Central memory CD8-positive, alpha-beta T cell (primary cell): ENCODE measurements around the gene ATP6V1B1.
A peak's percentile ranks its signal among the peaks of the same experiment; 100 is the strongest.

Experiments
- ATAC-seq: fragments of 150-1000 bp; cut with Tn5 transposase; replicated peaks from 2 replicates; pipeline ENCODE4 v1.10.0; 2022; ENCODE audit warnings: mild to moderate bottlenecking, moderate FRiP score, moderate number of reproducible peaks; ENCODE audit not compliant: poor library complexity, severe bottlenecking; ENCODE audit errors: extremely low read depth
- DNase-seq, 2 donors: peaks; one replicate each; pipeline ENCODE4 v3.0.0; 2021; ENCODE audit warnings: low spot score in 2 of 2
- H3K27ac Mint-ChIP-seq: one replicate; pipeline ENCODE4 v1.8.0; 2022; ENCODE audit warnings: low read depth, mild to moderate bottlenecking, moderate library complexity, mixed read lengths
- H3K27me3 Mint-ChIP-seq: one replicate; pipeline ENCODE4 v1.8.0; 2022; ENCODE audit warnings: mixed read lengths
- H3K36me3 Mint-ChIP-seq: one replicate; pipeline ENCODE4 v1.8.0; 2022; ENCODE audit warnings: mild to moderate bottlenecking, moderate library complexity, mixed read lengths; ENCODE audit not compliant: insufficient read depth
- H3K4me1 Mint-ChIP-seq: one replicate; pipeline ENCODE4 v1.8.0; 2022; ENCODE audit warnings: mixed read lengths
- H3K4me3 Mint-ChIP-seq: one replicate; pipeline ENCODE4 v1.8.0; 2022; ENCODE audit warnings: mild to moderate bottlenecking, moderate library complexity, mixed read lengths
- H3K9me3 Mint-ChIP-seq: one replicate; pipeline ENCODE4 v1.8.0; 2022; ENCODE audit warnings: mixed read lengths

Gene ATP6V1B1

DNA sequence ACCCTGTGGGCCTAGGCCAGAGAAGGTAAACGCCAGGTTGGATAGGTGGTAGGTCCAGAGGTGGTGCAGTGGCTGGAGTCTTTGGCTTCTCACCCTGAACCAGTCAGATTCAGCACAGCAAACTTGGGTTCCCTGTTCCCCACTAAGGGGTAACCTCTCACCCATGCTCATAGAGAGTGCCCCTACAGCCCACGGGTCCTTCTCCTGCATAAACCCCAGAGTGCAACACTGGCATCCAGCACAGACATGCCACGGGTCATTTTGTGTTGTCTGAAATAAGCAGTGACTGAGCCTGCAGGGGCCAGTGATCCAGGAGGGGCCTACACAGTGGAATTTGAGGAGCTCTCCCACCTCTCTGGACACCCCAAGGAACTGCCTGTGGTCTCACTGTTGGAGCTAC, 40.5 kb upstream of the ATP6V1B1 start:
- Mint-ChIP-seq H3K27me3 (peaks cover 98% of the 10 kb centered on the region), H3K27ac (no peak overlapping the region), H3K4me1 (peaks cover 8% of the 10 kb centered on the region), H3K4me3 (no peak overlapping the region), H3K36me3 (no peaks in the 10 kb centered on the region), H3K9me3 (no peaks in the 10 kb centered on the region)
- ATAC-seq (no peak), DNase-seq (no peak)

DNA sequence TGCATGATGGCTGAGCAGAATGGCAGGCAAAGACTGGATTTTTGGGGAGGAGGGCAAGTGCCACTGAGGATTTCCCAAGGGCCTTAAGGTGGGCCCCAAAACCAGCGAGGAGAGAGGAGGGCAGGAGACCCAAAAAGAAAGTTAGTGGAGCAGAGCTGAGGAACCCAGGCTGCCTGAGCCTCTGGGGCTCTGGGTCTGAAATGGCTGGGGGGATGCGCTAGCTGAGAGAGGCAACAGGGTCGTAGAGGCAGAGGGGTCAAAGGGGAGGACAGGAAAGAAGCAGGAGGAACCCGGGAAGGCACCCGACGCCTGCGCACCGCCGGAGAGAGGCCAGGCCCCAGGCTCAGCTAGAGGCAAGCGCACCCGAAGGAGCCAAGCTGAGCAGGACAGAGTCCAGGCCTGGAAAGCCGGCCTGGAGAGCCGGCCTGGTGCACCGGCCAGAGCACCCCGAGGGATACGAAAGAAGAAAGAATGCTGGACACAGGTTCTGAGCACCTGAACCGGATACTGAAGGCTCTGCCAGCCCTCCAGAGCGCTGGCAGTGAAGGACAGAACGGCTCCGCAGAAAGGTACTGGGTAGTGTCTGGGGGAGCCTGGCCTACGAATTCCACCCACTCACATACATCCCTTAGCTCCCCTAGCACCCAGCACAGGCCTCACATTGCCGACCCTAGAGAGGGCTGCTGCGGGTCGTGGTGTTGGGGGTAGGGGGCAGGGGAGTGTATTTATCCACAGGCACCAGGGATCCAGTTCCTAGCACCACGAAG, 39.5 kb upstream of the ATP6V1B1 start:
- Mint-ChIP-seq H3K4me3 (no peak overlapping the region), H3K4me1 (peaks cover 14% of the 10 kb centered on the region), H3K9me3 (no peaks in the 10 kb centered on the region), H3K27ac (no peak overlapping the region), H3K36me3 (peaks cover 2% of the 10 kb centered on the region), H3K27me3 (peaks cover 98% of the 10 kb centered on the region)
- DNase-seq (no peak), ATAC-seq (no peak)

DNA sequence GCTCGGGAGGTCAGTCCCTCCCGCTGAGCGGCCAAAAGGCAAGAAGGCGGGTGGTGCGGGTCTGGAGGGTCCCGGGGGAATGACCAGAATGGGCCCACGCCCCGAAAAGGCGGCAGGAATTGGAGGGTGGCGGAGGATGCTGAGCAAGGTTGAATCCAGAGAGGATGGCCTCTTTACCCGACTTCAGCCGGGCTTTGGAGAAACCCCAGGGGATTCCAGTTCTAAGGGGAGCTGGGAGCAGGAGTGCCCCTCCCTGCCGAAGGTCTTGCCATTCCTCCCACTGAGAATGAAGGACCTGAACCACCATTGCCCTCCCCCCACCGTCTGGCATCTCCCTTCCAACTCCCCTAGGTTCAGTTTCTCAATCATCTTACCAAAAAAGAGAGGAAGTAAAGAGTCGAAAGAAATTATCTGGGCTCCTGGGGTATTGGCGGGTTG, 38.9 kb upstream of the ATP6V1B1 start:
- no peaks in the 10 kb centered on the region for H3K9me3 Mint-ChIP-seq
- DNase-seq (no peak), ATAC-seq (no peak)
- peaks cover 98% of the 10 kb centered on the region for H3K27me3 Mint-ChIP-seq
- no peak overlapping the region for H3K27ac Mint-ChIP-seq
- peaks cover 20% of the 10 kb centered on the region for H3K4me1 Mint-ChIP-seq
- H3K4me3 Mint-ChIP-seq: no peak overlapping the region
- peaks cover 2% of the 10 kb centered on the region for H3K36me3 Mint-ChIP-seq

- peaks cover 98% of the 10 kb centered on the region for H3K27me3 Mint-ChIP-seq
- no peak overlapping the region for H3K27ac Mint-ChIP-seq
- no peak overlapping the region for H3K4me3 Mint-ChIP-seq
- H3K36me3 Mint-ChIP-seq: peaks cover 2% of the 10 kb centered on the region
- H3K4me1 Mint-ChIP-seq: peaks cover 20% of the 10 kb centered on the region
- H3K9me3 Mint-ChIP-seq: no peaks in the 10 kb centered on the region
- no peak for DNase-seq
- no peak for ATAC-seq
Measured at GRCh38 chr2:70897203-70897976, 38.3 kb upstream of the ATP6V1B1 start.

- no peaks in the 10 kb centered on the region for H3K9me3 Mint-ChIP-seq
- ATAC-seq (no peak), DNase-seq (no peak)
- H3K4me1 Mint-ChIP-seq: peaks cover 20% of the 10 kb centered on the region
- no peak overlapping the region for H3K27ac Mint-ChIP-seq
- peaks cover 2% of the 10 kb centered on the region for H3K36me3 Mint-ChIP-seq
- H3K27me3 Mint-ChIP-seq: peaks cover 98% of the 10 kb centered on the region
- H3K4me3 Mint-ChIP-seq: no peak overlapping the region
Measured at GRCh38 chr2:70897977-70898226, 37.8 kb upstream of the ATP6V1B1 start.

- H3K27ac Mint-ChIP-seq: no peak overlapping the region
- DNase-seq: no peak
Measured at GRCh38 chr2:70898363-70899240, 37.1 kb upstream of the ATP6V1B1 start.

DNA sequence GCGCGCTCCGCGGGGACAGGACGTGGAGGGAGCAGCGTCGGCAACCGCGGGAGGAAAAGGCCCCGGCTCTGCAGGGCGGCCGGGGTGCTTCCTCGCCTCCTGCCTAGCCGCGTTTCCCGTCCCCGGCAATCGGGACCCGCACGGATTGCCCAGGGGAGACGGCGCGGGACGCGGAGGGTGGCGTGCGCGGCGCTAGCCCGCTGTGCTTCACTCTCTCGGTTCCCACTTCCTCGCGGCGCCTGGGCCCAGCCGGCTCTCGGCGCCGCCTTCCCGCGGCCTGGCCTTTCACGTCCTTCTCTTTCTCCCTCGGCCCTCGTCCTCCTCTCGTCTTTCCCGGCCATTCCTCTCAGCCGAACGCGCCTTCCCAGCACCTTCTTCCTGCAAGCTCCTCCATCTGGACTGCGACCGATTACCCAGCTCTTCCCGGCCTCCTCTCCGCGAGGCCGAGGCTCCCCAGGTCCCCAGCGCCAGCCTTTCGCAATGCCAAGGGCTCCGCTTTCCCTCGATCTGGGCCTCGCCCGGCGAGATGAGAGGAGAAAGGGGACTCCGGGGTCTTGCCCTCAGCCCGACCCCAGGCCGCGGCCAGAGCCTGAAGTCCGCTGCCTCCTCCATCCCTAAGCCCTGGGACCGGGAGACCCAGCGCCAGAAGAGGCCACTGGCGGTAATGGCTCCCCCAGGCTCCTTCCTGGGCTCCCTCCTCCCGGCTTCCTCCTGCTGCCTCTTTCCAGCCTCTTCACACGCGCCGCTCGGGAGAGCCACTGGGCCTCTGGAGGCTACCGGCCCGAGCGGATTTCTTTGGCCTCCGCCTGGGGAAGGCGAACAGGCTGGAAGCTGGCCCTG, 34.3 kb upstream of the ATP6V1B1 start:
- Mint-ChIP-seq H3K9me3 (no peaks in the 10 kb centered on the region), H3K4me3 (peak overlapping the region; percentile 76), H3K27ac (no peak overlapping the region), H3K27me3 (peaks cover 97% of the 10 kb centered on the region), H3K4me1 (peaks cover 20% of the 10 kb centered on the region), H3K36me3 (peaks cover 2% of the 10 kb centered on the region)
- DNase-seq: no peak
- ATAC-seq: no peak

More at GRCh38 chr2:70898363-70899240, 37.1 kb upstream of the ATP6V1B1 start:
- Mint-ChIP-seq H3K27me3 (peaks cover 95% of the 10 kb centered on the region), H3K36me3 (peaks cover 2% of the 10 kb centered on the region), H3K9me3 (no peaks in the 10 kb centered on the region), H3K4me1 (peaks cover 20% of the 10 kb centered on the region), H3K4me3 (no peak overlapping the region)
- no peak for ATAC-seq

DNA sequence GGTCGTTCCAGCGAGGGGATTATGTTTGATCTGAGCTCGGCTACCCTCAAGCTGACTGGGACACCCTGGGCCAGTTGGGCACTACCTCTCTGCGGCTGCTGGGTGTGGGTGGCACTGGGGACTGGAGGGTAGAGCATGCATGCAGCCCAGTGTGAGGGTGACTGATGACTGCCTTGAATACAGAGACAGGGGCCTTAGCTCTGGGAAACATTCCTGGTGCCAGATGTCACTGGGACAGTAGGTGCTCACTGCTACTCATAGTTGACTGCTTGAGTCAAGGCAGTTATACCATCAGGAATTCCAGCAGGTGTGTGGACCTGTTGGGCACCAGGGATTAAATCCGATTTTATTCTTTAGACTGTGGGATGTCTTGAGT, 33.6 kb upstream of the ATP6V1B1 start:
- H3K4me1 Mint-ChIP-seq: peaks cover 22% of the 10 kb centered on the region
- peaks cover 2% of the 10 kb centered on the region for H3K36me3 Mint-ChIP-seq
- H3K27me3 Mint-ChIP-seq: peaks cover 97% of the 10 kb centered on the region
- DNase-seq (no peak), ATAC-seq (no peak)
- peak overlapping the region; percentile 76 for H3K4me3 Mint-ChIP-seq
- no peak overlapping the region for H3K27ac Mint-ChIP-seq
- no peaks in the 10 kb centered on the region for H3K9me3 Mint-ChIP-seq

DNA sequence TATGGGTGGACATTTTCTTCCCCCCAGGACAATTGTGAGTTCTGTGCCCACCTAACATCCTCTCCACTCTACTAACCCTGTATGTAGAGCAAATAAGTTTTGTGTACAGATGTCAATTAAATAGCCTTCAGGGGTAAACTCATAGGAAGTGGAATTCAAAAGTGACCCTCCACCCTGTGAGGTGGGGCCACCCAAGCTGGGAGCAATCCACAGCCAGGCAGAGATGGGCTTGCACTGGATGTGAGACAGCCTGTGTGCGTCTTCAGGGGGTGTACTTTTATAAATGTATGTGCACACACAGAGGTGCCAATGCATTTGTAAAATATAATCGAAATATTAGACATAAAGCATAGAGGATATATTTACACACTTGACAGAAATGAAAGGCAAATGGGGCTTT, 33.1 kb upstream of the ATP6V1B1 start:
- peaks cover 27% of the 10 kb centered on the region for H3K4me1 Mint-ChIP-seq

GRCh38 chr2:70903171-70903570, 32.5 kb upstream of the ATP6V1B1 start:
- H3K4me1 Mint-ChIP-seq: peaks cover 28% of the 10 kb centered on the region
- H3K27me3 Mint-ChIP-seq: peaks cover 96% of the 10 kb centered on the region
- no peaks in the 10 kb centered on the region for H3K9me3 Mint-ChIP-seq
- H3K27ac Mint-ChIP-seq: no peak overlapping the region
- no peak overlapping the region for H3K4me3 Mint-ChIP-seq
- no peak for ATAC-seq
- peaks cover 2% of the 10 kb centered on the region for H3K36me3 Mint-ChIP-seq
- DNase-seq: no peak

More for the DNA sequence above, 33.1 kb upstream of the ATP6V1B1 start:
- Mint-ChIP-seq H3K27ac (no peak overlapping the region), H3K9me3 (no peaks in the 10 kb centered on the region), H3K27me3 (peaks cover 97% of the 10 kb centered on the region), H3K36me3 (peaks cover 2% of the 10 kb centered on the region), H3K4me3 (peak overlapping the region; percentile 76)
- ATAC-seq (no peak), DNase-seq (no peak)

- DNase-seq: no peak
- Mint-ChIP-seq H3K36me3 (peaks cover 2% of the 10 kb centered on the region), H3K4me3 (no peak overlapping the region), H3K27me3 (peaks cover 96% of the 10 kb centered on the region), H3K9me3 (no peaks in the 10 kb centered on the region), H3K4me1 (peaks cover 28% of the 10 kb centered on the region), H3K27ac (no peak overlapping the region)
- ATAC-seq: no peak
Measured at GRCh38 chr2:70903641-70904340, 31.9 kb upstream of the ATP6V1B1 start.
